Measurements from ENCODE around the gene INPP4B.

INPP4B gene

DNA sequence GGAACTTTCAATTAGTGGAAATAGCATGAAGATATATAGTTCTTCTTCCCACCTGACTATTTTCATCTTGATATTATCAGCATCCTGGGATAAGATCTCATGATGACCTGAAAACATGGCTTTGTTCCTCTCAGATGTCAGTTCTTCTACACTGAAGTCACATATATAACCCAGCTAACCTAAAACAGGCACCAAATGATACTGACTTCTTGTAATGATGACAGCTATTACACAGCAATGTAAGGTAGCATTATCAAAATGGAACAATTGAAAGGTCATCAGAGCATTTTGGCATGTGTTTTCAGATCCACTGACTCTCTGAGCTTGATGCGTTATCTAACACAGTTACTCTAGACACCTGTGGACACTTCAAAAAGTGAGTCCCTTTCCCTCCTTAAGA is 469.9 kb downstream of the INPP4B start:
- peaks cover 90% of the 10 kb centered on the region for H3K4me1 Mint-ChIP-seq (ENCODE audit: low read depth)
- DNase-seq = no peak
- H3K4me3 Mint-ChIP-seq = peak overlapping the region; percentile 76
- peak overlapping the region; percentile 97 for H3K27ac Mint-ChIP-seq
- peaks cover 2% of the 10 kb centered on the region for H3K9me3 Mint-ChIP-seq
- peaks cover 67% of the 10 kb centered on the region for H3K36me3 Mint-ChIP-seq (ENCODE audit: low read depth)
- no peaks in the 10 kb centered on the region for H3K27me3 Mint-ChIP-seq

DNA sequence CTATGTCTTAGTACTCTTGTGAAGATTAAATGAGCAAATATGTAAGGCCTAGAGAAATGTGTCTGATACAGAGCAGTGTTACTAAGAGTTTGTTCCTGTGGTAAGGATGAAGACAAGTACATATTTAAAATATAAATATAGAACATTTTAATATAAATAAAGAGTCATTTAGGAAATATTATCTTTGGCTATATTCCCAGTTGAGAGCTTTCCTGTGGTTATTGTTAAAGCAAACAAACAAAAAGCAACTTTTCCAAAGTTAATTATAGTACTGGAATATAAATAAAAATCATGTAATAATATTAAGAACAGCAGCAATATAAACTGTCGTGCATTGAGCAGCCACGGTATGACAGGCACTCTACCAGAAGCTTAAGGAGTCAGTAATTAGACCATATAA is 472.5 kb downstream of the INPP4B start:
- H3K27ac Mint-ChIP-seq = peak overlapping the region; percentile 79
- peaks cover 87% of the 10 kb centered on the region for H3K4me1 Mint-ChIP-seq (ENCODE audit: low read depth)
- no peak for DNase-seq
- no peak overlapping the region for H3K4me3 Mint-ChIP-seq
- H3K36me3 Mint-ChIP-seq (ENCODE audit: low read depth) = peaks cover 65% of the 10 kb centered on the region
- peaks cover 6% of the 10 kb centered on the region for H3K9me3 Mint-ChIP-seq
- H3K27me3 Mint-ChIP-seq = no peaks in the 10 kb centered on the region

DNA sequence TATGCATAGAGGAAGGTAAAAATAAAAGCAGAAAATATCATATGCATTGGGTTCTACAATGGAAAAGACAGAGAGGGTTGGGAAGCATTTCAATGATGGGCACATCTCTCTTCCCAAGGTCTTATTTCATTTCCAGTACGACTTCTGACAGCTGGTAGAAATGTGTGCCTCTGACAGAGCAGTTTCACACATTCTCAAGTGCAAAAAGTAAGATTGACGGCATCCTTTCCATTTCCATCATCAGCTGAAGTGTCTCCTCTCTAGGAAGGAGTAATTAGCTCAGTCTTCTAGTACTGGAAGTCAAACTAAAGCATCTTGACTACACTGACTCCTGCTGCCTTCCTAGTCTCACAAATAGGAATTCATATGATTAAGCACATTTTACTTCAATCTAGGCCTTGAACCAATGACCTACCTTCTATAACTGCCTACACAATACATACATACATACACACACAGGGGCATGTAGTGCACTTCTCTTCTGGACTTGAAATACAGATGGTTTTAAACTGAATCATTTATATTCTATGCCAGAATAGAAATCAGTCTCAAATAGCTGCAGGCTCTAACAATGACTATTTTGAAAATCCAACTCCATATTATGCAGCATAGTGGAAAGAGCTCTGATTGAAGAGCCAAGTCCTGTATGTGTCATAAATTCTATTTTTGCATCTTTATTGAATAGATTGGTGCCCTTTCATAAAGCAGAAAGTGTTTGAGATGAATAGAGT is 473.4 kb downstream of the INPP4B start:
- Mint-ChIP-seq H3K27me3 (no peaks in the 10 kb centered on the region), H3K27ac (peak overlapping the region; percentile 79), H3K9me3 (peaks cover 6% of the 10 kb centered on the region), H3K4me1 (ENCODE audit: low read depth) (peaks cover 83% of the 10 kb centered on the region), H3K36me3 (ENCODE audit: low read depth) (peaks cover 68% of the 10 kb centered on the region), H3K4me3 (peak overlapping the region; percentile 10)
- DNase-seq = no peak

DNA sequence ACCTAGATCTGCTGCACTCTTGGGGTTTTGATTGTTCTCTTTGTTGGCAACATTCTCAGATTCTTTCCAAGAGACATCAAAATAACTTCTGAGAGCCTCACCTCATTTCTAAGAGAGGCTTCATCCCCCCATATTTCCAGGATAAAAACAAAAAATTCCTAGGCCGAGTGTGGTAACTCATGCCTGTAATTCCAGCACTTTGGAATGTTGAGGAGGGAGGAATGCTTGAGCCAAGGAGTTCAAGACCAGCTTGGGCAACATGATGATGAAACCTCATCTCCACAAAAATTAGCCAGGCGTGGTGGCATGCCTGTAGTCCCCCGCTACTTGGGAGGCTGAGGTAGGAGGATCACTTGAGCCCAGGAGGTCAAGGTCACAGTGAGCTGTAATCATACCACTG is 477.0 kb downstream of the INPP4B start:
- Mint-ChIP-seq H3K4me1 (ENCODE audit: low read depth) (peaks cover 84% of the 10 kb centered on the region), H3K27me3 (no peaks in the 10 kb centered on the region), H3K36me3 (ENCODE audit: low read depth) (peaks cover 61% of the 10 kb centered on the region), H3K9me3 (peaks cover 6% of the 10 kb centered on the region), H3K4me3 (peak overlapping the region; percentile 53), H3K27ac (peak overlapping the region; percentile 87)
- DNase-seq = no peak

DNA sequence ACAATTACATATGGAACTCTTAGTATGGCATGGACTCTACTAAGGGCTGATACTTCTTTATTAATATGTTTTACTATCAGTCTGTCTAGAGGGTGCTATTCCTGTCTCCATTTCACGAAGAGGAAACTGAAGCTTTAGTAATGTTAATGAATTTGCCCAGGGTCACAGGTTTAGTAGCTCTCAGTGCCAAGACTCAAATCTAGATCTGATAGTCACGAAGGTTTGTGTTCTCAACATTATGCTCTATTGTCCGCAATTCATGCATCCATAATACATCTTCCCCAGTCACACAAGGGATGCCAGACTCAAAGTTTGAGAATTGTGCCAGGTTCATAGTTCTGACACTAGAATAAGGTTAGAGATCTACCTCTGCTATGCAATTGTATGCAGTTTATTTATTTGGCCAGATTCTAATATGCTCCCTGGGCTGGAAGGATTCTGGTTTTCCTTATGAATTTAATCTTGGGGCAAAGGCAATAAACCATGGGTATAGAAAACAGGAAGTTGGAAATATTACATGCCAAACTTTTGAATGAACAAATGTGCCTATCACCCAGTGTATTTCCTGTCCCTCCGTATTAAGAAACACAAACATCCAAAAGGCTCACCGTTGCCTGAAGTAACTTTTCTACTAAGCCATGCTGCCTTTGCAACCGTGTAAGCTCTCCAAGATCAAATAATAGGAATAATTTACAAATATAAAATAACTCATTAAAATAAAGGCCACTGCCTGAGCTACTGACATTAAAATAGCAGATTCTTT is 478.5 kb downstream of the INPP4B start:
- H3K4me1 Mint-ChIP-seq (ENCODE audit: low read depth) = peaks cover 83% of the 10 kb centered on the region
- no peak for DNase-seq
- H3K27ac Mint-ChIP-seq = peak overlapping the region; percentile 66
- peak overlapping the region; percentile 35 for H3K4me3 Mint-ChIP-seq
- H3K27me3 Mint-ChIP-seq = no peaks in the 10 kb centered on the region
- H3K36me3 Mint-ChIP-seq (ENCODE audit: low read depth) = peaks cover 66% of the 10 kb centered on the region
- H3K9me3 Mint-ChIP-seq = peaks cover 7% of the 10 kb centered on the region

DNA sequence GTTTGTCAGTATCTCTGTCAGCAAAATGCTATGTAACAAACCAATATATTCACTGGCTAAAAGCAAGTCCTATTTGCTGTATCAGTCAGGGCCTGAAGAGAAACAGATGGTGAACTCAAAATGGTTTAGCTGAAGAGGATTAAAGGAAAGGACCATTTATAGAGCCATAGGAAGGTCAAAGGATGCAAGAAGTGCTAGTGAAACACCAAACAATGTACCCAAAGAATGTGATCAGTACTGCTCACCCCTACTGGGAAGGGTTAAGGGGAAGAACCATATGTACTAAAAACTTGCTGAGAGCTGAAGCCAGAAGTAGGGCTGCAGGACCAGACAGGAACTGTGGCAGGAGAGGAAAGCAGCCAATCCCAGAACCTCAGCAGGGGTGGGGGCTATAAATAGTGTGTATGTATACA is 479.3 kb downstream of the INPP4B start:
- peak overlapping the region; percentile 66 for H3K27ac Mint-ChIP-seq
- no peak for DNase-seq
- no peaks in the 10 kb centered on the region for H3K27me3 Mint-ChIP-seq
- H3K4me1 Mint-ChIP-seq (ENCODE audit: low read depth) = peaks cover 82% of the 10 kb centered on the region
- no peak overlapping the region for H3K4me3 Mint-ChIP-seq
- peaks cover 14% of the 10 kb centered on the region for H3K9me3 Mint-ChIP-seq
- peaks cover 66% of the 10 kb centered on the region for H3K36me3 Mint-ChIP-seq (ENCODE audit: low read depth)

DNA sequence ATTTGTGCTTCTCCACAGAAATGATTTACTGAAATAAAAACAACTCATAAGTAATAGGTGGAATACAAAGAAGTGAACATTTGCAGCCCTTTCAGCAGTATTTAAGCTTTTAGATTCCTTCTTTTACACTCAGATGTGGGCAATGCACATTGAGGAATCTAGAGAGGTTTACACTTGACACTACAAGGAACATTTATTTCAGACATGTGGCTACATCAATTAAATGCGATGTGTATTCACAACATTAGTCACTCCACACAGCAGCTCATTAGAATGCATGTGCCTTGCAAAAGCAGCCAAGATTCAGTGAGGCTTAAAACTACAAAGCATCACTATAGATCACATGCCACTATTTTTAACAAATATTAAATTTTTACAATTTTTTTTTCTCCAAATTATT is 480.7 kb downstream of the INPP4B start:
- Mint-ChIP-seq H3K4me1 (ENCODE audit: low read depth) (peaks cover 78% of the 10 kb centered on the region), H3K9me3 (peaks cover 8% of the 10 kb centered on the region), H3K27ac (peak overlapping the region; percentile 35), H3K4me3 (no peak overlapping the region), H3K27me3 (no peaks in the 10 kb centered on the region), H3K36me3 (ENCODE audit: low read depth) (peaks cover 61% of the 10 kb centered on the region)
- DNase-seq = no peak

DNA sequence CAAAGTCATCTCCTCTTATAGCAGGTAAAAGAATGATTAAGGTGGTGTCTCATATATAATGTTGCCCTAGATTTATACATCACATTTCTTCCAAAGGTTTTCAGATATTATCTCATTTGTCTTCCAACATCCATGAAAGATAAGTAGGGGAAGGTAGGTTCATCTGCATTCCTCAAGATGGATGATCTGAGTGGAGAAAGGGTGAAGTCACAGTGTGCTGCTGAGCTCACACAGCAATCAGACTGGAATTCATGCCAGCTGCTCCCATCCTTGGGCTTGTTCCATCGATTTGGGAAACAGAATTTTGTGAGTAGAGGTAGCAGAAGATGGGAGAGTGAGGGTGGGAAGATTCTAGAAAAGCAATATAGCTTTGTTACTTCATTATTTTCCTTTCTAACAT is 482.4 kb downstream of the INPP4B start:
- H3K27ac Mint-ChIP-seq = peak overlapping the region; percentile 58
- H3K27me3 Mint-ChIP-seq = no peaks in the 10 kb centered on the region
- H3K9me3 Mint-ChIP-seq = peaks cover 8% of the 10 kb centered on the region
- DNase-seq = no peak
- peaks cover 62% of the 10 kb centered on the region for H3K36me3 Mint-ChIP-seq (ENCODE audit: low read depth)
- peaks cover 84% of the 10 kb centered on the region for H3K4me1 Mint-ChIP-seq (ENCODE audit: low read depth)
- no peak overlapping the region for H3K4me3 Mint-ChIP-seq

DNA sequence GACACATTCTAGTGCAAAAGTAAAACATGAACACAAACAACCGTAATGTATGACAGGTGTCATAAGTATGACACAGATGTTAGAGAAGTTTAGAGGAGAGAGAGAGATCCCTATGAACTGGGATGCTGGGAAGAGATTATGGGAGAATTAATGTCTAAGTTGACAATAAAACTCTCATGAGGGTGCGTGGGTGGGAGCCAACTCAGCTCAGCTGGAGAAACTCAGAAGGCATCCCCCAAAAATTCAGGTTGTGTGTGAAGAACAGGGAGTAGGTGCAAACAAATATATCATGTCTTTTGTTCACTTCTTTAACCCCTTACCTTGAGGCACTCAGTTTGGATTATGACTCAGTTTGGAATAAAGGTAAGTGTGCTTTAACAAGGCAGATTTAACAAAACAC is 484.1 kb downstream of the INPP4B start:
- H3K4me3 Mint-ChIP-seq = no peak overlapping the region
- H3K27me3 Mint-ChIP-seq = no peaks in the 10 kb centered on the region
- no peak for DNase-seq
- H3K36me3 Mint-ChIP-seq (ENCODE audit: low read depth) = peaks cover 73% of the 10 kb centered on the region
- H3K4me1 Mint-ChIP-seq (ENCODE audit: low read depth) = peaks cover 85% of the 10 kb centered on the region
- peaks cover 8% of the 10 kb centered on the region for H3K9me3 Mint-ChIP-seq
- H3K27ac Mint-ChIP-seq = peak overlapping the region; percentile 24

DNA sequence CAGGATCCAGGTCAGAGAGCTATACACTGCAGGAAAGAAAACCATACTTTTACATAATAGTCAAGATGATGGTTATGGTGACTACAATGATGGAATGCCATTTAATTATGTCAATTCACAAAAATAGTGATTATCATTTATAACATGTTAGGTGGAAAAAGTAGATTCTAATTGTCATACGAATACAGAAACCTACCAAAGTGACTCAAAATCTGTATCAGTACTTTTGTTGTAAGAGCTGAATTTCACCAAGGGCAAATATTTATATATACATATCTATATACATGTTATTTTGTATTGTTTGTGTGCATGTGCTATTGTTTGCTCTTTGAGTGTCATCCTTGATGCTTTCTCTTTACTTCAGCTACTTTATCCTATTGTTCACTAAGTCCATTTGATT is 485.4 kb downstream of the INPP4B start:
- H3K9me3 Mint-ChIP-seq = peaks cover 8% of the 10 kb centered on the region
- H3K4me1 Mint-ChIP-seq (ENCODE audit: low read depth) = peaks cover 87% of the 10 kb centered on the region
- peak overlapping the region; percentile 83 for H3K27ac Mint-ChIP-seq

DNA sequence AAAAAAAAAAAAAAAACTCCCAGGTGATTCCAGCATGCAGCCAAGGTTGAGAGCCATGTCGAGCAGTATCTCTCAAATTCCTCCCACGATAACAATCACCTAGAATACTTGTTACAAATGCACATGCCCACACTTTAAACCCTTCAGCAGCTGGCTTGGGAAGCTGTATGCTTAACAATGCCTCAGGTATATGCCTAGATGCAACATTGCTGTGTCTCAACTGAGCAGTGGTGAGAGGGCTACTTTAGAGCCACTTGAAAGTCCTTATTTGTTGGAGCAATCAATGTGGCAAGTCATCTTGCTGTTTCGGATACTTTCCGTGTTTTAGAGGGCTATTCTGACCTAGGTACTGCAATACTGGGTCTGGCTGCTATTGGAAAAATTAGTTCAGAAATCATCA is 487.4 kb downstream of the INPP4B start:
- H3K27me3 Mint-ChIP-seq = no peaks in the 10 kb centered on the region
- H3K9me3 Mint-ChIP-seq = peaks cover 8% of the 10 kb centered on the region
- H3K4me3 Mint-ChIP-seq = no peak overlapping the region
- H3K27ac Mint-ChIP-seq = peak overlapping the region; percentile 86
- H3K4me1 Mint-ChIP-seq (ENCODE audit: low read depth) = peaks cover 87% of the 10 kb centered on the region
- no peak for DNase-seq
- peaks cover 67% of the 10 kb centered on the region for H3K36me3 Mint-ChIP-seq (ENCODE audit: low read depth)

More for the DNA sequence above, 485.4 kb downstream of the INPP4B start:
- Mint-ChIP-seq H3K27me3 (no peaks in the 10 kb centered on the region), H3K36me3 (ENCODE audit: low read depth) (peaks cover 73% of the 10 kb centered on the region), H3K4me3 (no peak overlapping the region)
- DNase-seq = no peak

DNA sequence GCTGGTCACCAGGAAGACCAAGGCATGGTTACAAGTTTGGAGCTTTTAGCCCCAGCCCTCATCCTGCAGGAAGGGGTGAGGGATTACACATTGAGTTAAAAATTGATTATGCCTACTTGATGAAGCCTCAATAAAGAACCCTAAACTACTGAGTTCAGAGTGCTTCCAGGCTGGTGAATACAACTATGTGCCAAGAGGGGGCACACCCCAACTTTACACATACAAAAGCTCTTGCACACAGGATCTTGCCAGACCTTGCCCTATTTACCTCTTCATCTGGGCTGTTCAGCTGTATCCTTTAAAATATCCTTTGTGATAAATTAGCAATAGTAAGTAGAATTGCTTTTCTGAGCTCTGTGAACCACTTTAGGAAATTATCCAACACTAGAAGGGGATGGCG is 489.3 kb downstream of the INPP4B start:
- Mint-ChIP-seq H3K27ac (peak overlapping the region; percentile 89), H3K4me1 (ENCODE audit: low read depth) (peaks cover 92% of the 10 kb centered on the region), H3K4me3 (peak overlapping the region; percentile 3), H3K36me3 (ENCODE audit: low read depth) (peaks cover 55% of the 10 kb centered on the region), H3K27me3 (no peaks in the 10 kb centered on the region), H3K9me3 (peaks cover under 1% of the 10 kb centered on the region)
- DNase-seq = no peak

DNA sequence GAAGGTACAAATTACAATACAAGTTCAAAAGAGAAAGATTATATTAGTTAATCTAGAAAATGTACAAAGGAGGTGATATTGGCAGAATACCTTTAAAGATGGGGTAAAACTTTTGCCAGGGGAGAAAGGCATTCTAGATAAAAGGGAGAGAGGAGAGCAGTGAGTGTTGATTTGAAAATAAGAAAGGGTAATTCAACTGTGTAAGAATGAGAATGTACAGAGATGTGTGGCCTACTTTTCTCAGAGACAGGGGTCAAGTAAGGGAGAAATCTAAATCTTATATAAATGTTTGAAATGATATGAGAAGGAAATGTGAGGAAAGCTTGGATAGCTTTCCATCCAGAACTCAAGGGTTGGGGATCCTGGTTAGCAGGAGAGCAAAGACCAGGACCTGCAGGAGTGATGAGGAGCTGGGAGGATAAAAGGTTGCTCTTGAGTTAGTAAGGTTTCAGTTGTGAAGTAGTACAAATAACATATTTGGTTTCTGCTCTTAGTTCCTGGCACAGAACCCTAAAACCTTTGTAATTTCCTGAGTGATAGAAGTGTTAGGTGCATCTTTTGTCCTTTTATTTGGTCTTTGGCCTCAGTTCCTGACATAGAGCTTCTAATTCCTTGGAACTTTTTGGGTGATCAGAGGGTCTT is 489.9 kb downstream of the INPP4B start:
- Mint-ChIP-seq H3K27ac (peak overlapping the region; percentile 89), H3K4me1 (ENCODE audit: low read depth) (peaks cover 95% of the 10 kb centered on the region), H3K9me3 (no peaks in the 10 kb centered on the region), H3K27me3 (no peaks in the 10 kb centered on the region), H3K36me3 (ENCODE audit: low read depth) (peaks cover 54% of the 10 kb centered on the region), H3K4me3 (peak overlapping the region; percentile 5)
- no peak for DNase-seq

DNA sequence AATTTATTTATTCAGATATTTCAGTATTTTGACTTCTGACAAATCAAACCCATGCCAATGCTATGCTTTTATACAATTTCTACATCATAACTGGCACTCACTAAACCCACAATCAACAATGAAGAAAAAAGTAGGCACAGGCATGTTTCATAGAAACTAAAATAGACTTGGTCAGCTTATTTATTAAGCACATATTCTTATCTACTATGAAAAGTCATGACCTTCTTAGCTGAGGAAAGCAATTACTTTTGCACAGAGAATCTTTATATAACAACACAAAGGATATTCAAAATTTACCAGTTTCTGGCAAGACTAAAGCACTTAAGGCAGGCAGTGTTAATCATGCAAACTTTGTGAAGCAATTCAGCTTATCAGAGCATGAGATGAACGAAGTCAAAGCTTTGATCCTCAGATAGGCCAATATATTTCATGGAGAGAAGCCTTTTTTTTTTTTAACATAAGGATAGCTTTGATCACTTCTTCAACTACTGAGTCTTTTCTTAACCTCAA is 490.6 kb downstream of the INPP4B start:
- peak overlapping the region; percentile 16 for H3K4me3 Mint-ChIP-seq
- H3K36me3 Mint-ChIP-seq (ENCODE audit: low read depth) = peaks cover 51% of the 10 kb centered on the region
- H3K4me1 Mint-ChIP-seq (ENCODE audit: low read depth) = peaks cover 95% of the 10 kb centered on the region

More for the DNA sequence above, 490.6 kb downstream of the INPP4B start:
- Mint-ChIP-seq H3K27ac (peak overlapping the region; percentile 89), H3K27me3 (no peaks in the 10 kb centered on the region), H3K9me3 (no peaks in the 10 kb centered on the region)
- no peak for DNase-seq

Measured in activated T-cell treated with anti-CD3 and anti-CD28 coated beads, Interleukin-2, amount 50 U/mL, for 24 hours (primary cell).